Subcutaneous abdominal adipose tissue (tissue), 5 donors: ENCODE data around the gene CDH24.
A peak's percentile ranks its signal among the peaks of the same experiment; 100 is the strongest.
"Not testable (repeated sequence)": the region's sequence is repeated elsewhere in the genome, so short reads cannot be mapped to it uniquely, and the experiment has no call there.

Experiments
- H3K27ac ChIP-seq: one replicate; pipeline ENCODE4 v1.7.0; 2013; ENCODE audit warnings: low read depth, mild to moderate bottlenecking, inconsistent platforms, low read length, moderate library complexity
- H3K27me3 ChIP-seq, 5 donors: one replicate each; pipeline ENCODE4 v1.7.0; 2013; ENCODE audit warnings: low read length in 5 of 5, inconsistent platforms in 1 of 5; ENCODE audit not compliant: control insufficient read depth in 5 of 5, insufficient read depth in 4 of 5
- H3K36me3 ChIP-seq, 5 donors: one replicate each; pipeline ENCODE4 v1.7.0; 2013; ENCODE audit warnings: low read length in 5 of 5; ENCODE audit not compliant: control insufficient read depth in 5 of 5, insufficient read depth in 5 of 5
- H3K4me1 ChIP-seq, 5 donors: one replicate each; pipeline ENCODE4 v1.7.0; 2013; ENCODE audit warnings: low read length in 5 of 5, mild to moderate bottlenecking in 3 of 5, moderate library complexity in 1 of 5; ENCODE audit not compliant: control insufficient read depth in 5 of 5, insufficient read depth in 5 of 5
- H3K4me3 ChIP-seq, 5 donors: one replicate each; pipeline ENCODE4 v1.7.0; 2013; ENCODE audit warnings: low read length in 5 of 5, low read depth in 1 of 5
- H3K9ac ChIP-seq, 5 donors: one replicate each; pipeline ENCODE4 v1.7.0; 2013; ENCODE audit warnings: low read length in 5 of 5, mild to moderate bottlenecking in 4 of 5, moderate library complexity in 3 of 5
- H3K9me3 ChIP-seq, 5 donors: one replicate each; pipeline ENCODE4 v1.7.0; 2013; ENCODE audit warnings: low read length in 5 of 5; ENCODE audit not compliant: control insufficient read depth in 5 of 5
- donor health status: healthy.
- donor health status: healthy.
- donor health status: healthy.
- donor health status: healthy.
- donor health status: healthy.

CDH24 gene

DNA sequence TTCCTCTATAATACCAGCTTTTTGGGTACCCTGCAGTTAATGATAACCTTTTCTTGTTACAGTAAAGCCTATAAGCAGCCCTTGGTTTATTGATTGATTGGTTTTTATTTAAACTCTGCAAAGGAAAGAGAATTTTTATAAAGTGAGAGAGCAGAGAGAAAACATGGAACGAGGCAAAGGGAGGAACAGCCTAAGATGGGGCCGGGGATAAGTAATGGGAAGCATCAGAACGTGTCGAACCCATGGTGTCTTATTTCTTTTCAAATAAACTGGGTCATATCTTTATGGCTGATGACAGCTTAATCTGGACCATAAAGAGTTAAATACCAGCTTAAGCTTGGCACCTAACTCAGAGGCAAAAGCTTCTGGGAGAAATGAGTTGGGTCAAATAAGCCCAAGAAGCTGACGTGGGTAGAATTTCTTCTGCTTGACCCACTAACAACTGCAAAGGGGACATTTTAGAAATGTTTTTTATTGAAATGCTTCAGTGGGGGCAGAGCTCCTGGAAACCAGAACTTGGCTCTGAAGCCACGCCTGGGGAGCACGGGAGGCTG is 35.4 kb downstream of the CDH24 start:
- Histone ChIP-seq H3K4me3 (no peak overlapping the region), H3K9me3 (no peaks in the 10 kb centered on the region), H3K4me1 (peaks cover 0 to 5% (median 0%) of the 10 kb centered on the region in 5 donors), H3K27me3 (no peaks in the 10 kb centered on the region), H3K36me3 (peaks cover 4 to 17% (median 13%) of the 10 kb centered on the region in 5 donors), H3K9ac (no peak overlapping the region), H3K27ac (no peak overlapping the region)

- Histone ChIP-seq H3K9ac (no peak overlapping the region), H3K9me3 (no peaks in the 10 kb centered on the region), H3K27ac (no peak overlapping the region), H3K27me3 (no peaks in the 10 kb centered on the region), H3K4me3 (no peak overlapping the region), H3K36me3 (peaks cover 4 to 17% (median 13%) of the 10 kb centered on the region in 5 donors), H3K4me1 (peaks cover 0 to 5% (median 0%) of the 10 kb centered on the region in 5 donors)
Observed at GRCh38 chr14:23021434-23021833, 35.9 kb downstream of the CDH24 start.

DNA sequence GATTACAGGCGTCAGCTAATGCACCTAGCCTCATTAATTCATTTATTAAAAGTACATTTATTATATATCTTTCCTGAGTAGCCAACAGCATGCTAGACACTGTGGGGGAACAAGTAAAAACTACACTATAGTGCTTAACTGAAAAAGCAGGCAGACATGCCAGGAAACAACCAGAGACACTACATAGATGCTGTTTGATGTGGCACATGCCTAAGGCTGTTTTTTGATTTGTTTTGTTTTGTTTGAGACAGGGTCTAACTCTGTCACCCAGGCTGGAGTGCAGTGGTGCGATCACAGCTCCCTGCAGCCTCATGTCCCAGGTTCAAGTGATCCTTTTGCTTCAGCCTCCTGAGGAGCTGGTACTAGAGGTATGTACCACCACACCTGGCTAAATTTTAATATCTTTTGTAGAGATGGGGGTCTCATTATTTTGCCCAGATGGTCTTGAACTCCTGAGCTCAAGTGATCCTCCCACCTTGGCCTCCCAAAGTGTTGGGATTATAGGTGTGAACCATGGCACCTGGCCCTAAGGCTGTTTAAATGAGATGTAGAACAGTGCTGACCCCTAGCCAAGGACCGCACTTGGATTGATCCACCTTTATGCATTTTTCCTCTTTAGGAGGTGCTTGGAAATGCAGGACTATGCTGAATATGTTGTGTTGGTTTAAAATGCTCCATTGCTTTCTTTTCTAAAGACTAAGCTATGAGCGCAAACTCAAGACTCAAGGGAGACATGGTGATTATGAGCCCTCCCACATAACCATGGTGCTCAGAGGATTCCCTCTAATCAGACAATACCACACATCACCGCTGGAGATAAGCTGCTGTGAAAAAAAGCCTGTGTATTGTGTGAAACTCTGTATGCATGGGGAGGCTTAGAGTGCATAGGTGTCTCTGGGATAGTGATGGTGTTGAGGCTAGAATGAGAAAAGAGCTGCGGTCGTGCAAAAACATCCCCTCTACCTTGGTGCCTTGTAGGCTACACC is 36.9 kb downstream of the CDH24 start:
- Histone ChIP-seq H3K9me3 (no peaks in the 10 kb centered on the region), H3K36me3 (peaks cover 0 to 8% (median 5%) of the 10 kb centered on the region in 5 donors), H3K27ac (no peak overlapping the region), H3K4me3 (no peak overlapping the region), H3K9ac (no peak overlapping the region), H3K4me1 (peaks cover 0 to 2% (median 0%) of the 10 kb centered on the region in 5 donors), H3K27me3 (no peaks in the 10 kb centered on the region)

GRCh38 chr14:23018107-23018506 is 39.2 kb downstream of the CDH24 start:
- Histone ChIP-seq H3K27ac (no peak overlapping the region), H3K36me3 (no peaks in the 10 kb centered on the region), H3K4me1 (no peaks in the 10 kb centered on the region)

DNA sequence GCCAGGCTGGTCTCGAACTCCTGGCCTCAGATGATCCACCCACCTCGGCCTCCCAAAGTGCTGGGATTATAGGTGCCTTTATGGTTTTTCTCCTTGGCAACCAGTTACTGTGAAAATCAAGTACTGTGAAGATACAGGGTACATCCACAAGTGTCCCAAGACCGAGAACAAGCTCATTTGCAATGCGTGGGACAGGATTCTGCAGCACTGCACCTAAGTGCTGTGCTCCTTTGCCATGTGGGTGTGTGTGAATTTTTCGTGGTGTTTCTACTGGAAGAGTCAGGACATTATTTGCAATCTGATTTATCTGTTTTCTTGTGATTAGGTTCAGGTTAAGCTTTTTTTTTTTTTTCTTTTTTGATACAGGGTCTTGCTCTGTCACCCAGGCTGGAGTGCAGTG is 40.2 kb downstream of the CDH24 start:
- Histone ChIP-seq H3K9me3 (no peaks in the 10 kb centered on the region), H3K27me3 (no peaks in the 10 kb centered on the region), H3K9ac (no peak overlapping the region), H3K4me3 (no peak overlapping the region), H3K27ac (no peak overlapping the region), H3K4me1 (no peaks in the 10 kb centered on the region), H3K36me3 (no peaks in the 10 kb centered on the region)

More at GRCh38 chr14:23018107-23018506, 39.2 kb downstream of the CDH24 start:
- Histone ChIP-seq H3K9me3 (no peaks in the 10 kb centered on the region), H3K4me3 (no peak overlapping the region), H3K27me3 (no peaks in the 10 kb centered on the region), H3K9ac (no peak overlapping the region)

DNA sequence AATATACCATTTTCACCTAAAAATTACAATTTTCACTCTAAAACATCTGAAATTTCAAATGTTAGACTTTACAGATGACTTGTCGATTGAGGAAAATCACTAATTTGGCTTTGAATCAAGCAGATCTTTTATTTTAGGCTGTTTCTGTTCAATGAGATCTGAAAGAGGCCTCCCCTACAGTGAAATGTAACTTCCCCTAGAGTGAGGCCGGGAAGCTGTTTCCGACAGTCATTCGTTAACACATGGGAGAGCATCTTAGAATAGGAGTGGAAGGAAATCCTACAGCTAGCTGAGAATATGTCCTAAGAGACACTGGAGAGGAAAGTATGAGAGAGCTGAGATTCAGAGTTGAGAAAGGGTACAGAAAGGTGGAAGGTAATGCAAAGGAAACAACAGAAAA is 41.7 kb downstream of the CDH24 start:
- Histone ChIP-seq H3K4me1 (no peaks in the 10 kb centered on the region), H3K27me3 (no peaks in the 10 kb centered on the region), H3K27ac (no peak overlapping the region), H3K9ac (no peak overlapping the region), H3K9me3 (no peaks in the 10 kb centered on the region), H3K4me3 (no peak overlapping the region), H3K36me3 (no peaks in the 10 kb centered on the region)

DNA sequence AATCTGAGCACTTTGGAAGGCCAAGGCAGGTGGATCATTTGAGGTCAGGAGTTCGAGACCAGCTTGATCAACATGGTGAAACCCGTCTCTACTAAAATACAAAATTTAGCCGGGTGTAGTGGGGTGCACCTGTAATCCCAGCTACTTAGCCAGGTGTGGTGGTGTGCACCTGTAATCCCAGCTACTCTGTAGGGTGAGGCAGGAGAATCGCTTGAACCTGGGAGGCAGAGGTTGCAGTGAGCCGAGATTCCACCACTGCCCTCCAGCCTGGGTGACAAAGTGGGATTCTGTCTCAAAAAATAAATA is 43.6 kb downstream of the CDH24 start:
- H3K9me3 ChIP-seq, H3K9ac ChIP-seq, H3K4me3 ChIP-seq, H3K36me3 ChIP-seq, H3K27me3 ChIP-seq, H3K27ac ChIP-seq: not testable (repeated sequence)
- H3K4me1 ChIP-seq, result peaks cover 0 to 11% (median 10%) of the 10 kb centered on the region in 5 donors

GRCh38 chr14:23013054-23013748 is 44.1 kb downstream of the CDH24 start:
- no peak overlapping the region for H3K27ac ChIP-seq
- H3K36me3 ChIP-seq, result no peaks in the 10 kb centered on the region
- H3K9ac ChIP-seq, result no peak overlapping the region
- H3K4me1 ChIP-seq, result peaks cover 0 to 11% (median 10%) of the 10 kb centered on the region in 5 donors
- no peaks in the 10 kb centered on the region for H3K9me3 ChIP-seq
- no peak overlapping the region for H3K4me3 ChIP-seq
- no peaks in the 10 kb centered on the region for H3K27me3 ChIP-seq

DNA sequence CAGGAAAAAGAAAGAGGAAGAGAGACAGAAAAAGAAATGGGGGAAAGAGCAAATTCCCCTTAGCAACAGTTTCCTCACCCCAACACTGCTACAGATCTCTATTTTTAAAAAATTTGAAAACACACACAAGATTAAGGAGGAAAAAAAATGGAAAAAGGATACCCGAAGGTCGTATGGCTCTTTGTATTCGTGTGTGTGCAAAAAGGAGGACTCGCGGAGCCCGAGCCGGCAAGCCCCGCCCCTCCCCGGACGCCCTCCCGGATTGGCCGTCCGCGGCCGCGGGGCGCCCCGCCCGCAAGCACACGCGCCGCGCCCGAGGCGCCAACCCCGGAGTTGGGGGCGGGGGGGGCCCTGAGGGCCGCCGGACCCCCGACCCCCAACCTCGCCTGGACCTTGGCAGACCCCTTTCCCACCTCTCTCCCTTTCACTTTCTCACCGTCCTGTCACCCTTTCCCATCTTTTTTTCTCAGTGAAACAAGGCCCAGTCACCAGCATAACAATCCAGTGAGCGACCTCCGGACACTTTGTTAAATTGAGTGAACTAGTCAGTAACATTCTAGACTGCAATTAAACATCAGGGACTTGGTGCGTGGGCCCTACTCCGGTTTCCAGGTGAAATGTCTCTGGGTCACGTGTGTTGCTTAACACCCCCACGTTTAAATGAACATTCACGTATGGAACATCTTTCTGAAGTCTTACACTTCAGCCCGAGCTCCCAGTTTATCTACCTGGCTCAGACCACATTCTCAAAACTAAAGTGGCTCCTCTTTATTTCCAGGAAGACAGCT is 47.2 kb downstream of the CDH24 start, which contains the start of gene C14orf93:
Gene C14orf93, minus strand, starts transcription at position 205 of the 788 bp plus-strand sequence. CDS start 11,120 bp downstream, outside the sequence.
- Histone ChIP-seq H3K4me1 (peaks cover 0 to 26% (median 23%) of the 10 kb centered on the region in 5 donors), H3K36me3 (no peaks in the 10 kb centered on the region), H3K27me3 (no peaks in the 10 kb centered on the region), H3K9ac (peak within 1 kb of the TSS; percentile 34 to 71 (median 56)), H3K4me3 (peak within 1 kb of the TSS; percentile 57 to 80 (median 69)), H3K9me3 (no peaks in the 10 kb centered on the region), H3K27ac (peak within 1 kb of the TSS; percentile 63)
